Loucy (cell line): ENCODE data around the gene NAALADL2.

Source experiments
- H2AFZ ChIP-seq: fragments of 200-600 bp; sonication (generic); 2 replicates; pipeline ENCODE4 v1.6.0; 2016; ENCODE audit warnings: antibody characterized with exemption, mild to moderate bottlenecking, low read length, moderate library complexity
- H3F3A ChIP-seq: fragments of 200-600 bp; 2 replicates; pipeline ENCODE4 v1.6.0; 2016; ENCODE audit warnings: antibody characterized with exemption, low read depth, mild to moderate bottlenecking
- H3K27me3 ChIP-seq: fragments of 200-600 bp; sonication (generic); 2 replicates; pipeline ENCODE4 v1.6.1; 2014; ENCODE audit warnings: low read length, mild to moderate bottlenecking; ENCODE audit not compliant: insufficient read depth, poor library complexity, severe bottlenecking
- H3K36me3 ChIP-seq: fragments of 200-600 bp; sonication (generic); 2 replicates; pipeline ENCODE4 v1.6.1; 2016; ENCODE audit warnings: low read length; ENCODE audit not compliant: insufficient read depth
- H3K4me1 ChIP-seq: fragments of 200-600 bp; sonication (generic); 2 replicates; pipeline ENCODE4 v1.5.1; 2014; ENCODE audit warnings: low read length, mild to moderate bottlenecking; ENCODE audit not compliant: insufficient read depth, poor library complexity, severe bottlenecking
- H3K4me2 ChIP-seq: fragments of 200-600 bp; sonication (generic); 2 replicates; pipeline ENCODE4 v1.6.0; 2014; ENCODE audit warnings: antibody characterized with exemption, low read length, low read depth, mild to moderate bottlenecking; ENCODE audit not compliant: poor library complexity, severe bottlenecking
- H3K4me3 ChIP-seq: fragments of 200-600 bp; sonication (generic); 2 replicates; pipeline ENCODE4 v1.5.1; 2014; ENCODE audit warnings: low read length, mild to moderate bottlenecking, mixed read lengths; ENCODE audit not compliant: poor library complexity, severe bottlenecking
- H3K79me2 ChIP-seq: fragments of 200-600 bp; sonication (generic); 2 replicates; pipeline ENCODE4 v1.6.1; 2014; ENCODE audit warnings: low read length; ENCODE audit not compliant: insufficient read depth
- H3K9ac ChIP-seq: fragments of 200-600 bp; sonication (generic); 2 replicates; pipeline ENCODE4 v1.6.0; 2014; ENCODE audit warnings: mild to moderate bottlenecking, low read depth, low read length, moderate library complexity; ENCODE audit not compliant: poor library complexity, severe bottlenecking
- H3K9me2 ChIP-seq: fragments of 200-600 bp; sonication (generic); replicated peaks from 2 replicates; pipeline ENCODE4 v1.6.1; 2016; ENCODE audit warnings: low read depth, low read length, mixed read lengths
- H3K9me3 ChIP-seq: fragments of 200-600 bp; sonication (generic); 2 replicates; pipeline ENCODE4 v1.6.1; 2014; ENCODE audit warnings: mild to moderate bottlenecking, antibody characterized with exemption, low read length, low read depth; ENCODE audit not compliant: insufficient read depth
- H4K20me1 ChIP-seq: fragments of 200-600 bp; sonication (generic); 2 replicates; pipeline ENCODE4 v1.6.0; 2014; ENCODE audit warnings: antibody characterized with exemption, low read length, mild to moderate bottlenecking; ENCODE audit not compliant: insufficient read depth, poor library complexity, severe bottlenecking
- CTCF ChIP-seq: fragments of 200-600 bp; sonication (generic); conservative IDR thresholded peaks from 2 replicates; pipeline ENCODE4 v1.5.1; 2014; ENCODE audit warnings: mild to moderate bottlenecking, antibody characterized with exemption, low read length
- EZH2phosphoT487 ChIP-seq: fragments of 200-600 bp; IDR thresholded peaks from 2 replicates; pipeline ENCODE4 v1.6.1; 2018; ENCODE audit warnings: antibody characterized with exemption, mild to moderate bottlenecking, moderate library complexity, borderline replicate concordance

The NAALADL2 gene

GRCh38 chr3:175186511-175186910 lies 327.4 kb downstream of the NAALADL2 start:
- Histone ChIP-seq H3K9me2 (no peaks in the 10 kb centered on the region; the same call in 1 of the 2 replicates), H3K4me1 (no peaks in the 10 kb centered on the region), H3K4me3 (no peak overlapping the region), H3K36me3 (no peaks in the 10 kb centered on the region), H4K20me1 (no peaks in the 10 kb centered on the region), H3K27me3 (no peaks in the 10 kb centered on the region), H3K4me2 (no peak overlapping the region), H3K9ac (no peak overlapping the region), H3F3A (no peaks in the 10 kb centered on the region), H3K79me2 (no peaks in the 10 kb centered on the region), H3K9me3 (no peaks in the 10 kb centered on the region), H2AFZ (no peak overlapping the region)
- TF ChIP-seq CTCF (no peak), EZH2phosphoT487 (no peak)

GRCh38 chr3:175187586-175187985 lies 328.5 kb downstream of the NAALADL2 start:
- Histone ChIP-seq H3K4me3 (no peak overlapping the region), H3F3A (no peaks in the 10 kb centered on the region), H3K9ac (no peak overlapping the region), H3K36me3 (no peaks in the 10 kb centered on the region), H3K27me3 (no peaks in the 10 kb centered on the region), H3K9me3 (no peaks in the 10 kb centered on the region), H2AFZ (no peak overlapping the region), H3K79me2 (no peaks in the 10 kb centered on the region), H3K4me1 (no peaks in the 10 kb centered on the region), H3K4me2 (no peak overlapping the region), H3K9me2 (no peaks in the 10 kb centered on the region; the same call in 1 of the 2 replicates), H4K20me1 (no peaks in the 10 kb centered on the region)
- no peak for TF ChIP-seq EZH2phosphoT487
- no peak for TF ChIP-seq CTCF

GRCh38 chr3:175192536-175192935 lies 333.4 kb downstream of the NAALADL2 start:
- H3K9ac ChIP-seq, result no peak overlapping the region
- no peaks in the 10 kb centered on the region for H3K9me3 ChIP-seq
- no peaks in the 10 kb centered on the region for H3K79me2 ChIP-seq
- no peaks in the 10 kb centered on the region for H3F3A ChIP-seq
- H3K4me2 ChIP-seq, result no peak overlapping the region
- TF ChIP-seq CTCF, result no peak
- TF ChIP-seq EZH2phosphoT487, result no peak
- no peaks in the 10 kb centered on the region for H3K27me3 ChIP-seq
- H3K4me3 ChIP-seq, result no peak overlapping the region
- H3K9me2 ChIP-seq, result no peaks in the 10 kb centered on the region
- no peaks in the 10 kb centered on the region for H3K4me1 ChIP-seq
- no peaks in the 10 kb centered on the region for H3K36me3 ChIP-seq
- no peaks in the 10 kb centered on the region for H4K20me1 ChIP-seq
- H2AFZ ChIP-seq, result no peak overlapping the region
